Bladder microvascular endothelial cell (primary cell): ENCODE measurements around the gene NFATC2IP. TPM values are rescaled to one million over a fixed set of nuclear protein-coding genes. Genes with fewer than 3 reads are reported as not detected.

Source experiments
- total RNA-seq: library from RNA; depleted of rRNA; stranded (reverse); fragments of >200 nt; gene quantifications from 2 replicates; pipeline ENCODE4 v1.2.3, GENCODE V29; 2014

NFATC2IP gene
- 22.7 and 31.7 TPM in 2 replicates for total RNA-seq

GRCh38 chr16:28950648-28951409, at the start of gene NFATC2IP:
NFATC2IP (plus strand) TSS chr16:28950937; CDS start chr16:28951012, 75 bp downstream.

GRCh38 chr16:28924762-28925385, 25.9 kb upstream of the NFATC2IP start, which contains the start of gene RABEP2:
RABEP2 (minus strand) TSS chr16:28925238; CDS start chr16:28925163, 75 bp downstream.

GRCh38 chr16:28931801-28932225, 18.9 kb upstream of the NFATC2IP start, which contains the start of gene CD19:
CD19 (plus strand) TSS chr16:28931971; CDS start chr16:28932001, 30 bp downstream.

GRCh38 chr16:28974437-28975157, 23.9 kb downstream of the NFATC2IP start, which contains the start of gene SPNS1:
SPNS1 (plus strand) TSS chr16:28974778; CDS start chr16:28975152, 374 bp downstream.

GRCh38 chr16:28984619-28985135, 33.9 kb downstream of the NFATC2IP start, which contains the start of gene LAT:
LAT (plus strand) TSS chr16:28985052; CDS start chr16:28985418, 366 bp downstream.

Other genes with a start within 250 kb of the NFATC2IP start
- 192 and 220 TPM in 2 replicates for gene EIF3C, start 239.5 kb upstream of the NFATC2IP start, total RNA-seq
- gene NPIPB9, start 199.2 kb upstream of the NFATC2IP start, total RNA-seq, result 1.5 and 9.4 TPM in 2 replicates
- gene ATXN2L, start 127.9 kb upstream of the NFATC2IP start, total RNA-seq, result 20.9 and 69.8 TPM in 2 replicates
- gene TUFM, start 104.6 kb upstream of the NFATC2IP start, total RNA-seq, result 121 and 132 TPM in 2 replicates
- 9.9 and 14.8 TPM in 2 replicates for gene SH2B1, start 87.1 kb upstream of the NFATC2IP start, total RNA-seq
- 0.16 and 0.31 TPM in 2 replicates for gene ATP2A1, start 72.4 kb upstream of the NFATC2IP start, total RNA-seq
- 45.7 and 64.8 TPM in 2 replicates for gene RABEP2, start 25.7 kb upstream of the NFATC2IP start, total RNA-seq
- not detected in 2 replicates for gene CD19, start 19.0 kb upstream of the NFATC2IP start, total RNA-seq
- 25.7 and 34.2 TPM in 2 replicates for gene SPNS1, start 23.8 kb downstream of the NFATC2IP start, total RNA-seq
- gene LAT, start 34.1 kb downstream of the NFATC2IP start, total RNA-seq, result 0.32 and 0.50 TPM in 2 replicates